OCI-LY7 (cell line): Measurements from ENCODE around the gene PORCN. TPM values are rescaled to one million over a fixed set of nuclear protein-coding genes. Genes with fewer than 3 reads are reported as not detected.

Experiments
- BruUV-seq: library from RNA; stranded (reverse); fragments of 400-500 nt; replicated peaks from 2 replicates; lab custom pipeline; 2021; lab: Mats Ljungman, UMichigan
- CTCF ChIA-PET: fragments of 300-600 bp; sonication (Branson Sonifier 250); formaldehyde crosslinking; loops from one replicate; lab custom pipeline; 2022; ENCODE audit warnings: antibody characterized with exemption; ENCODE audit not compliant: unreplicated experiment; lab: Charles Lee
- POLR2A ChIA-PET: fragments of 300-600 bp; sonication (Branson Sonifier 250); formaldehyde crosslinking; loops from one replicate; lab custom pipeline; 2022; ENCODE audit warnings: antibody characterized with exemption; lab: Charles Lee
- DNase-seq: peaks from one replicate; pipeline ENCODE4 v3.0.0-alpha.2; 2015; ENCODE audit warnings: low spot score
- H2AFZ ChIP-seq: fragments of 200-600 bp; sonication (generic), shearing (Covaris generic); 2 replicates; pipeline ENCODE4 v1.6.1; 2014; ENCODE audit warnings: mild to moderate bottlenecking, antibody characterized with exemption, low read length, moderate library complexity
- H3K27ac ChIP-seq: fragments of 200-600 bp; sonication (generic); 2 replicates; pipeline ENCODE4 v1.5.1; 2014; ENCODE audit warnings: mixed run types, low read depth, mild to moderate bottlenecking, moderate library complexity, low read length, inconsistent platforms; ENCODE audit not compliant: poor library complexity, severe bottlenecking
- H3K36me3 ChIP-seq: fragments of 200-600 bp; sonication (generic); 2 replicates; pipeline ENCODE4 v1.6.1; 2014; ENCODE audit warnings: mild to moderate bottlenecking, antibody characterized with exemption, low read length, moderate library complexity, mixed read lengths; ENCODE audit not compliant: insufficient read depth
- H3K4me1 ChIP-seq: fragments of 200-600 bp; sonication (generic); 2 replicates; pipeline ENCODE4 v1.5.1; 2014; ENCODE audit warnings: mild to moderate bottlenecking, low read length; ENCODE audit not compliant: insufficient read depth, poor library complexity, severe bottlenecking
- H3K4me2 ChIP-seq: fragments of 200-600 bp; sonication (generic); 2 replicates; pipeline ENCODE4 v1.6.1; 2014; ENCODE audit warnings: mild to moderate bottlenecking, low read length
- H3K4me3 ChIP-seq: fragments of 200-600 bp; sonication (generic); 2 replicates; pipeline ENCODE4 v1.5.1; 2014; ENCODE audit warnings: mild to moderate bottlenecking, low read depth, low read length; ENCODE audit not compliant: poor library complexity, severe bottlenecking
- H3K79me2 ChIP-seq: fragments of 200-600 bp; sonication (generic); 2 replicates; pipeline ENCODE4 v1.6.1; 2016; ENCODE audit warnings: low read depth, mild to moderate bottlenecking, low read length, moderate library complexity, mixed read lengths; ENCODE audit not compliant: insufficient read depth
- H3K9me2 ChIP-seq: fragments of 200-600 bp; sonication (generic); 2 replicates; pipeline ENCODE4 v1.6.1; 2016; ENCODE audit warnings: mild to moderate bottlenecking, low read length, mixed read lengths; ENCODE audit not compliant: insufficient read depth
- H3K9me3 ChIP-seq: fragments of 200-600 bp; sonication (generic); 2 replicates; pipeline ENCODE4 v1.6.1; 2014; ENCODE audit warnings: mild to moderate bottlenecking, mixed run types, low read length, mixed read lengths
- H4K20me1 ChIP-seq: fragments of 200-600 bp; sonication (generic); 2 replicates; pipeline ENCODE4 v1.6.1; 2014; ENCODE audit warnings: mild to moderate bottlenecking, antibody characterized with exemption, low read length, moderate library complexity, mixed read lengths; ENCODE audit not compliant: insufficient read depth
- CTCF ChIP-seq: fragments of 200-600 bp; sonication (generic); conservative IDR thresholded peaks from 2 replicates; pipeline ENCODE4 v1.5.1; 2014; ENCODE audit warnings: mild to moderate bottlenecking, antibody characterized with exemption, low read length, moderate library complexity, mixed read lengths
- EZH2phosphoT487 ChIP-seq: fragments of 200-600 bp; sonication (generic); IDR thresholded peaks from 2 replicates; pipeline ENCODE4 v1.6.1; 2018; ENCODE audit warnings: low read depth, borderline replicate concordance, mild to moderate bottlenecking, mixed run types, antibody characterized with exemption, low read length, moderate library complexity, mixed read lengths
- intact Hi-C: fragments of 100-400 bp; cut with micrococcal nuclease; formaldehyde crosslinking; loops from one replicate; pipeline ENCODE4 v1.10.0; 2022; ENCODE audit not compliant: unreplicated experiment
- total RNA-seq, 2 experiments: library from RNA; depleted of rRNA in 1 of 2; stranded (reverse); fragments of >200 nt in 1 of 2; shearing (Covaris generic) in 1 of 2; gene quantifications; 2 replicates each; pipeline ENCODE4 v1.2.3, GENCODE V29; 2014 to 2022

Gene PORCN
- total RNA-seq, 2 experiments from 2014 or later, result 8.4 to 11.3 TPM

DNA sequence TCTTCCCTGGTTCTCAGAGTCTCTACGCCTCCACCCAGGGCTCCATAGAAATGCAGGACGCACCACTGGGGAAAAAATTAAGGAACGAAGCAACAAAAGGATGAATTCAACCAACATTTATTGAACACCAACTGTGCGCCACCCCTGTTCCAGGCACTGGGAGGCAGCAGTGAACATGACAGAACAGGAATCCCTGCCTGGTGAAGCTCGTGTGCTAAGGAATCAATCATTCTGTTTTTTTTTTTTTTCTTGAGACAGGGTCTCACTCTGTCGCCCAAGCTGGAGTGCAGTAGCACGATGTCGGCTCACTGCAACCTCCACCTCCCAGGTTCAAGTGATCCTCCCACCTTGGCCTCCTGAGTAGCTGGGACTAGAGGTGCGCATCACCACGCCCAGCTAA lies 34.7 kb upstream of the PORCN start:
- TF ChIP-seq CTCF, result peak; percentile 62
- no peak for TF ChIP-seq EZH2phosphoT487
- no peak overlapping the region for H2AFZ ChIP-seq
- ChIA-PET CTCF (no interaction called here), POLR2A (no interaction called here)
- H3K4me3 ChIP-seq, result no peak overlapping the region
- peaks cover 15% of the 10 kb centered on the region for H3K36me3 ChIP-seq
- H3K79me2 ChIP-seq, result peaks cover 39% of the 10 kb centered on the region
- no peak overlapping the region for H3K4me2 ChIP-seq
- no peak overlapping the region for H3K27ac ChIP-seq
- DNase-seq, result peak; percentile 31
- no TSS peak for BruUV-seq
- no peaks in the 10 kb centered on the region for H3K9me2 ChIP-seq
- peaks cover 27% of the 10 kb centered on the region for H3K4me1 ChIP-seq
- H4K20me1 ChIP-seq, result no peaks in the 10 kb centered on the region
- intact Hi-C loops, result loop anchor here (2.0 kb wide), 1 partner anchor 123 kb away; the partner anchor contains the start of gene WDR13
- no peaks in the 10 kb centered on the region for H3K9me3 ChIP-seq

DNA sequence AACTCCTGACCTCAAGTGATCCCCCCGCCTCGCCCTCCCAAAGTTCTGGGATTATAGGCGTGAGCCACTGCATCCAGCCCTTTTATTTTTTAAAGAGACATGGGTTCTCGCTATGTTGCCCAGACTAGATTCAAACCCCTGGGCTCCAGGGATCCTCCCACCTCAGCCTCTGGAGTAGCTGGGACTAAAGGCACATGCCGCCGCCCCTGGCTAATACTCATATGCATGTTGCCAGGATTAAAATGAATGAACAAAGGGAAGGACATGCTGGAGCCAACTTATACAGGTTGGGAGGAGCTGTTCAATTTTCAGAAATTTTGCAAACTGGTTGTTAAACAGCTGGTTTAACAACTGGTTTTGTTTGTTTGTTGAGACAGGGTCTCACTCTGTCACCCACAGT lies 34.2 kb upstream of the PORCN start:
- Histone ChIP-seq H2AFZ (peak overlapping the region; percentile 48; the same call in 1 of the 2 replicates), H3K27ac (no peak overlapping the region), H3K36me3 (peaks cover 20% of the 10 kb centered on the region), H3K9me3 (no peaks in the 10 kb centered on the region), H3K4me3 (peak overlapping the region; percentile 91), H3K9me2 (no peaks in the 10 kb centered on the region), H3K4me2 (peak overlapping the region; percentile 97), H3K4me1 (peaks cover 24% of the 10 kb centered on the region), H4K20me1 (no peaks in the 10 kb centered on the region), H3K79me2 (peaks cover 37% of the 10 kb centered on the region)
- DNase-seq, result no peak
- TF ChIP-seq EZH2phosphoT487, result no peak
- no peak for TF ChIP-seq CTCF
- BruUV-seq, result no TSS peak
- intact Hi-C loops, result loop anchor here (2.0 kb wide), 1 partner anchor 122 kb away; the partner anchor contains the start of gene WDR13
- CTCF ChIA-PET, result no interaction called here
- POLR2A ChIA-PET, result no interaction called here

GRCh38 chrX:48475296-48475695 lies 33.5 kb upstream of the PORCN start:
- Histone ChIP-seq H3K79me2 (peaks cover 37% of the 10 kb centered on the region), H3K36me3 (peaks cover 23% of the 10 kb centered on the region), H3K27ac (peak overlapping the region; percentile 66), H3K4me3 (peak overlapping the region; percentile 91), H3K9me3 (no peaks in the 10 kb centered on the region), H4K20me1 (no peaks in the 10 kb centered on the region), H3K9me2 (no peaks in the 10 kb centered on the region), H3K4me2 (peak overlapping the region; percentile 97), H2AFZ (peak overlapping the region; percentile 91), H3K4me1 (peaks cover 19% of the 10 kb centered on the region)
- TF ChIP-seq CTCF, result no peak
- TF ChIP-seq EZH2phosphoT487, result no peak
- intact Hi-C loops, result loop anchor here (2.0 to 5.0 kb wide), 3 partner anchors 47 to 122 kb away; partner anchors contain the start of genes EBP, RBM3 and WDR13
- CTCF ChIA-PET, result no interaction called here
- POLR2A ChIA-PET, result no interaction called here
- peak; percentile 15 for DNase-seq
- BruUV-seq, result no TSS peak
